Endodermal cell (in vitro differentiated cells): ENCODE results near the gene ANO3. TPM values are rescaled to one million over a fixed set of nuclear protein-coding genes. Genes with fewer than 3 reads are reported as not detected.

Experiments used
- DNase-seq: peaks from one replicate; pipeline ENCODE4 v3.0.0-alpha.2; 2017
- H3K27ac ChIP-seq: 2 replicates; pipeline ENCODE4 v1.5.1; 2013; ENCODE audit warnings: mild to moderate bottlenecking, low read depth, low read length, moderate library complexity
- H3K27me3 ChIP-seq: 2 replicates; pipeline ENCODE4 v1.6.1; 2013; ENCODE audit warnings: mild to moderate bottlenecking, low read length, moderate library complexity; ENCODE audit not compliant: insufficient read depth, control insufficient read depth, poor library complexity, severe bottlenecking
- H3K36me3 ChIP-seq: 2 replicates; pipeline ENCODE4 v1.7.0; 2013; ENCODE audit warnings: mild to moderate bottlenecking, low read length, moderate library complexity; ENCODE audit not compliant: control insufficient read depth, insufficient read depth
- H3K4me1 ChIP-seq: one replicate; pipeline ENCODE4 v1.7.0; 2013; ENCODE audit warnings: low read length; ENCODE audit not compliant: control insufficient read depth, insufficient read depth
- H3K4me3 ChIP-seq: 2 replicates; pipeline ENCODE4 v1.5.1; 2013; ENCODE audit warnings: mild to moderate bottlenecking, low read length, moderate library complexity
- H3K9ac ChIP-seq: 2 replicates; pipeline ENCODE4 v1.6.1; 2013; ENCODE audit warnings: mild to moderate bottlenecking, low read length, moderate library complexity; ENCODE audit not compliant: poor library complexity, severe bottlenecking; ENCODE audit errors: extremely low read depth
- H3K9me3 ChIP-seq: 2 replicates; pipeline ENCODE4 v1.6.1; 2013; ENCODE audit warnings: mild to moderate bottlenecking, low read length, moderate library complexity; ENCODE audit not compliant: control insufficient read depth
- H3K27ac Mint-ChIP-seq: 2 replicates; pipeline ENCODE4 v1.8.0; 2020; ENCODE audit warnings: mixed read lengths
- H3K27me3 Mint-ChIP-seq: 2 replicates; pipeline ENCODE4 v1.8.0; 2021; ENCODE audit warnings: mild to moderate bottlenecking, mixed read lengths; ENCODE audit not compliant: insufficient read depth
- H3K36me3 Mint-ChIP-seq: 2 replicates; pipeline ENCODE4 v1.8.0; 2020; ENCODE audit warnings: low read depth, mixed read lengths
- H3K4me1 Mint-ChIP-seq: 2 replicates; pipeline ENCODE4 v1.8.0; 2020; ENCODE audit warnings: mixed read lengths
- H3K4me3 Mint-ChIP-seq: 2 replicates; pipeline ENCODE4 v1.8.0; 2020; ENCODE audit warnings: mild to moderate bottlenecking, moderate library complexity, mixed read lengths
- H3K9me3 Mint-ChIP-seq: 2 replicates; pipeline ENCODE4 v1.8.0; 2020; ENCODE audit warnings: mild to moderate bottlenecking, mixed read lengths
- CTCF ChIP-seq: fragments of 200-600 bp; sonication (generic); conservative IDR thresholded peaks from 2 replicates; pipeline ENCODE4 v1.5.0; 2021; ENCODE audit warnings: antibody characterized with exemption, mild to moderate bottlenecking
- WGBS, 2 experiments: methylation state at CpG; one replicate each; pipeline versions ENCODE4 v1.1.5 to v1.1.7; 2013; ENCODE audit warnings: missing lambda C conversion rate in 2 of 2, mixed read lengths in 1 of 2; ENCODE audit not compliant: insufficient coverage in 1 of 2, insufficient read length in 1 of 2; 5-methylcytosine and 5-hydroxymethylcytosine counted together
- total RNA-seq, 2 donors: library from RNA; stranded (reverse); fragmentation: NEBNext Ultra II Directional in 1 of 2; extraction: Animal tissue kit (Norgen Biotek cat#: 25700) in 1 of 2; gene quantifications; 2 replicates in 1 of 2; 3 replicates in 1 of 2; pipeline ENCODE4 v1.2.1, GENCODE V29; 2021

Gene ANO3
- total RNA-seq, 2 donors from 2014 or later: not detected

GRCh38 chr11:26706181-26706580 is 374.3 kb downstream of the ANO3 start:
- Histone ChIP-seq H3K4me1 (peaks cover 22% of the 10 kb centered on the region), H3K9me3 (no peaks in the 10 kb centered on the region), H3K27ac (no peak overlapping the region), H3K4me3 (no peak overlapping the region), H3K27me3 (no peaks in the 10 kb centered on the region), H3K36me3 (no peaks in the 10 kb centered on the region), H3K9ac (no peak overlapping the region)
- peaks cover 19% of the 10 kb centered on the region for H3K4me1 Mint-ChIP-seq
- no peaks in the 10 kb centered on the region for H3K9me3 Mint-ChIP-seq
- WGBS, 2 experiments: 93 to 100% methylated on average over 1 of the region's 1 CpG
- H3K27ac Mint-ChIP-seq: no peak overlapping the region
- H3K36me3 Mint-ChIP-seq: no peaks in the 10 kb centered on the region
- no peak for TF ChIP-seq CTCF
- no peak overlapping the region for H3K4me3 Mint-ChIP-seq
- DNase-seq: no peak
- H3K27me3 Mint-ChIP-seq: no peaks in the 10 kb centered on the region

GRCh38 chr11:26708736-26709456 is 377.0 kb downstream of the ANO3 start:
- no peak for TF ChIP-seq CTCF
- H3K4me1 Mint-ChIP-seq: peaks cover 23% of the 10 kb centered on the region
- no peaks in the 10 kb centered on the region for H3K9me3 ChIP-seq
- H3K27me3 Mint-ChIP-seq: no peaks in the 10 kb centered on the region
- no peak overlapping the region for H3K27ac ChIP-seq
- no peaks in the 10 kb centered on the region for H3K36me3 Mint-ChIP-seq
- H3K27me3 ChIP-seq: no peaks in the 10 kb centered on the region
- no peak for DNase-seq
- H3K36me3 ChIP-seq: no peaks in the 10 kb centered on the region
- H3K9ac ChIP-seq: no peak overlapping the region
- no peak overlapping the region for H3K4me3 ChIP-seq
- WGBS, 2 experiments: 96% methylated on average over 2 of the region's 2 CpGs; no CpG with 5 or more reads in 1 of the 2 experiments
- no peak overlapping the region for H3K27ac Mint-ChIP-seq
- H3K9me3 Mint-ChIP-seq: no peaks in the 10 kb centered on the region
- peaks cover 11% of the 10 kb centered on the region for H3K4me1 ChIP-seq
- no peak overlapping the region for H3K4me3 Mint-ChIP-seq

GRCh38 chr11:26710489-26710888 is 378.6 kb downstream of the ANO3 start:
- Histone ChIP-seq H3K27ac (no peak overlapping the region), H3K4me1 (peaks cover 5% of the 10 kb centered on the region), H3K36me3 (no peaks in the 10 kb centered on the region), H3K9ac (no peak overlapping the region), H3K9me3 (no peaks in the 10 kb centered on the region), H3K27me3 (peaks cover 8% of the 10 kb centered on the region), H3K4me3 (no peak overlapping the region)
- Mint-ChIP-seq H3K36me3 (no peaks in the 10 kb centered on the region), H3K9me3 (no peaks in the 10 kb centered on the region), H3K27ac (no peak overlapping the region), H3K4me3 (no peak overlapping the region), H3K27me3 (no peaks in the 10 kb centered on the region), H3K4me1 (peaks cover 15% of the 10 kb centered on the region)
- WGBS, 2 experiments: 92 to 100% methylated on average over 1 to 2 of the region's 2 CpGs
- DNase-seq: no peak
- TF ChIP-seq CTCF: no peak
